Superior temporal gyrus (tissue), 1 donor: ENCODE results near the gene CAMK2A.
"Not testable (repeated sequence)": the region's sequence is repeated elsewhere in the genome, so short reads cannot be mapped to it uniquely, and the experiment has no call there.

Experiments
- DNase-seq: peaks from one replicate; pipeline ENCODE4 v3.0.0-alpha.2; 2016; ENCODE audit errors: extremely low spot score

Gene CAMK2A

DNA sequence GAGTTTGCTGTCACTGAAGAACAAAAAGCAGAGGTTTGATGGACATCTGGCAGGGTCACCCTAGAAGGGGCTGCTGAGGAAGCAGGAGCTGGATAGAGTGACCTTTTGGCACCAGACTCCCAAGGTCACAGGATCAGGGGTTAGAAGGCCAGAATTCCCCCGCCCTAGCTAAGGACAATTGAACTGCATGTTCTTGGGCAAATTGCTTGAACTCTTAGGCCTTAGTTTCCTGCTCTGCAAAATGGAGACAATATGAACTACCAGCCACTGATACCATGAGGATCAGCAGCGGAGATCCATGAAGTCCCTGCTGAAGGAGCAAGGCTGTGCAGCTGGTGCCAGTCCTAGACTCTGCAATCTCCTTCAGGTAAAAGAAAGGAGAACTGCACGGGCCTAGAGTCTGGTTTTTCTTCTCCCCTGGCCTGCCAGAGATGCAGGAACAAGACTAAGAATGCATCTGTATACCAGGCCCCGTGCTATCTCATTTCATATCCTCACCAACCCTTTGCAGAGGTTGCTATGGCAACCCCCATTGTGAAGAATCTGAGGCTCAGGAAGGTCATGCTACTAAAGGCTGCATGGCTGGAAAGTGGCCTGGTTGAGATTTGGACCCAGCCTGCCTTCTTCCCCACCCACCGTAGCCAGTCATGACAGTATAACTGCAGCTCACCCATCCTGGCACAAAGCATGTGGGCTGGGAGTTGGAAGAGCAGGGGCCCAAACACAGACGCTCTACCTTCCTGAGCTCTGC, 33.7 kb downstream of the CAMK2A start:
- no peak for DNase-seq

DNA sequence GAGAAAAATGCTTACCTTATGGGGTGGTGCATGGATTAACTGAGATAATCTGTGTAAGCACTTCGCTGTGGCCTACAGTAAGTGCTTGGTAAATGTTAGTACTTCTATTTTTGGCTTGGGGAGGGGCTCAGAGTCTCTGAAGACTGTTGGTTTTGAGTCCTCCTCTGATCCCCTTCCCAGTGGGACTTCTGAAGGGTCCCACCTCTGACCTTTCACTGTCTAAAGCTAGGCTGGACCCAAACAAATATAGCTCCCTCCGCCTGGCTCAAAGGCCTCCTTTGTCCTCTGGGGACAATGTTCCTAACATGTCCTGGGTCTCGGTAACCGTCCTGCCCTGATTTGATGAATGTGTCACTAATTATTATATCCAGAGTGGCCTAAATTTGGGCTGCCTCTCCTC, 34.8 kb downstream of the CAMK2A start:
- no peak for DNase-seq

DNA sequence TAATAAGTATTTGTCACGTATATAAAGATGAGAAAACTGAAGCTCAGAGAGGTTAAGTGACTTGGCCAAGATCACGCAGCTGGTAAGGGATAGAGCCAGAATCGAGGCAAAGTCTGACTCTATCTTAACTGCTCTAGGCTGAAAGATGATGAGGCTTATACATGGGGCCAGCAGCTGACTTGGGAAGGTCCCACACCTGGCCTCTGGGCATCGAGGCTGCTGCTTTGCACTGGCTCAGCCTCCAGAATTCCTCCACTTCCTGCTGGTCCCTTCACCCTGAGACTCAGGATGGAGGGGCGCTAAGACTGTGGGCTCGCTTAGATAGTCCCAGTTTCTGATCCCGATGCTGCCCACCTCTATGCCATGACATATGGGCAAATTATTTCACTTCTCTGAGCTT, 35.2 kb downstream of the CAMK2A start:
- no peak for DNase-seq

DNA sequence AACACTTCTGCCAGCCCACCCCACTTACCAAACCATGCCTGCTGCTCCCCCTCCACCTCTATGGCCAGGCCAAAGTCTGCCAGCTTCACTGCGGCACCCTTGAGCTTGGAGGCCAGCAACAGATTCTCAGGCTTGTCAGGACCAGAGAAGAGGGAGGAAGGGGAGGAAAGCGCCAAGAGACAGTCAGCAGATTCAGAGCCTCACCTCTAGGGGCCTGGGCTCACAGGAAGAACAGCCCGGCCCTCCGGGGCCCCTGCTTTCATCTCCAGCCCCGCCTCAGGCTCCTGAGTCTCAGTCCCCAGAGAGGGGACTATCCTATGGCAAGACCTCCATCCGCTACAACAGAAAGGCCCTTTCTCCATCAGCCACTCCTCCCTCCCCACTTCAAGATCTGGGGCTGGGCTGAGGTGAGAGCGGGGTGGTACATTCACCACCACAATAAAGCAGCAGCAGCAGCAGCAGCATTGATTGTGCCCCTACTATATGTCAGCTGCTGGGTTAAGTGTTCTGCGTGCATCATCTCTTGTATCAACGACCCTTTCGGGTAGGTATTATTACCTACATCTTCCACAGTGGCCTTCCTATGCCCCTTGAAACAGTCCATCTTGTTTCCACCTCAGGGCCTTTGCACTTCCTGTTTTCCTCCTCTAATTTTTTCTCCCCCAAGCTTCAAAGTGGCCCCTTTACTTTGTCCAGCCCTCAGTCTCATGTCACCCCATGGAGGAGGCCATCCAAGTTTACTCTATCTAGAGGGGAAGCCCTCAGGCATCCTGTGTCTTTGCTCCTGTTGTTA, 36.0 kb downstream of the CAMK2A start:
- DNase-seq = no peak

DNA sequence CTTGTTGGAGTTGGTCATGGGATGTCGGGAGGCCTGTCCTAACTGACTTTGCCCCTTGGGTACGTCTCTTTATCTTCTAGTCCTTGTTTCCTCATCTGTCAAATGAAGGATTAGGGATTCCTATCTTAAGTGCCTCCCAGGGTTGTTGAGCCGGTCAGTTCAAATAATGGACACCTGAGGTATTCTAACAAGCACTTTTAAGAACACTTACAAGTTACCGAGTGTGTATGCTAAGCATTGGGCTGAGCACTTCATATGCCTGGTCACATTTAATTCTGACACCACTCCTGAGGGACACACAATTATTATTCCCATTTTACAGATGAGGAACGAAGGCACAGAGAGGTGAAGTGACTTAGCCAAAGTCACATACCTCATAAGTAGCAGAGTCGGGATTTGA, 37.1 kb downstream of the CAMK2A start:
- no peak for DNase-seq

DNA sequence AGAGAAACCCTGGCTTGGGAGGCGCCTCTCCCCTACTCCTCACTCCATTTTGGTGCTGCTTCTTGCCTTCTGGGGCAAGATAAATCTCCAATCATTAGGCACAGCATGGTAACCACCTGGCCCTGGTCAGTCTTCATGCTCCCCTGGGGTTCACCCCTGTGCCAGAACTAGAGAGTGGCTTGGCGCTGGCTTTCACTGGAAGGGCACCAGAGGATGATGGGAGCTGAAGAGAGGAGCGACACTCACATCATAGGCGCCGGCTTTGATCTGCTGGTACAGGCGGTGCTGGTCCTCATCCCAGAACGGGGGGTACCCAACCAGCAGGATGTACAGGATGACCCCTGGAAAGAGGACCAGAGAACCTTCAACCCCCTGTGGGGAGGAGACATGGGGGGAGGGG, 38.1 kb downstream of the CAMK2A start:
- DNase-seq = no peak

DNA sequence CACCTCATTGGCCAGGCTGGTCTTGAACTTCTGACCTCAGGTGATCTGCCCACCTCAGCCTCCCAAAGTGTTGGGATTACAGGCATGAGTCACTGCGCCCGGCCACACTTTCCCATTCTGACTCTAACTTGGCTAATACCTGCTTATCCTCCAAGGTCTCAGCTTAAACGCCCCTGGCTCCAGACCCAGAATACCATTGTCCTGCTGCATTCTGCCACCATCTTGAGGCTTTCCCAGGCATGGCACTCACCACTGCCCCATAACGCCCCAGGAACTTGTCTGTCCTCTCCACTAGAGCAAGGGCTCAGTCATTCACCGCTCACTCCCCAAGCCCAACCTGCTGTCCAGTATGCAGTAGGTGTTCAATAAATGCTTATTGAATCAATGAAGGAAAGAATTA, 39.8 kb downstream of the CAMK2A start:
- DNase-seq = no peak

DNA sequence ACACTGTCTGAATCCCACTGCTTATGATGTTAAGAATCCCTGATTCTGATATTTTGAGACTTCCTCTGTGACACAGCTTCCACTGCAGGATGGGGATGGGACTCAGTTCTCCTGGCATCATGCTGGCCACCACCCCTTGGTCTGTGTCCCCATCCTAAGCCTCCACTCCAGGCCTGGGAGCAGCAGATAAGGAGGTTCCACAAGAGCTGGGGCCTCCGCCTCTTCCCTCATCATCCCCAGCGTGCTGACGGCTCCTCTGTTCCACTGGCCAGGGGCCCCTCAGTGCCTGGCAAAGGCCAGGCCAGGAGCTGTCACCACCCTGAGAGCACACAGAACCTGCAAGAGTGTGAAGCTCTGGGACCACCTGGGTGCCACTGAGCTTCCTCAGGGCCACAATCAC, 40.6 kb downstream of the CAMK2A start:
- DNase-seq = no peak

DNA sequence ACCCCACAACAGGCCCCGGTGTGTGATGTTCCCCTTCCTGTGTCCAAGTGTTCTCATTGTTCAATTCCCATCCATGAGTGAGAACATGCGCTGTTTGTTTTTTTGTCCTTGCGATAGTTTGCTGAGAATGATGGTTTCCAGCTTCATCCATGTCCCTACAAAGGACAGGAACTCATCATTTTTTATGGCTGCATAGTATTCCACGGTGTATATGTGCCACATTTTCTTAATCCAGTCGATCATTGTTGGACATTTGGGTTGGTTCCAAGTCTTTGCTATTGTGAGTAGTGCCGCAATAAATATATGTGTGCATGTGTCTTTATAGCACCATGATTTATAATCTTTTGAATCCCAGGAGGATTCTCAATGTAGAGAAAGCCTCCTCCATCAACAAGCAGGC, 41.1 kb downstream of the CAMK2A start:
- not testable (repeated sequence) for DNase-seq

DNA sequence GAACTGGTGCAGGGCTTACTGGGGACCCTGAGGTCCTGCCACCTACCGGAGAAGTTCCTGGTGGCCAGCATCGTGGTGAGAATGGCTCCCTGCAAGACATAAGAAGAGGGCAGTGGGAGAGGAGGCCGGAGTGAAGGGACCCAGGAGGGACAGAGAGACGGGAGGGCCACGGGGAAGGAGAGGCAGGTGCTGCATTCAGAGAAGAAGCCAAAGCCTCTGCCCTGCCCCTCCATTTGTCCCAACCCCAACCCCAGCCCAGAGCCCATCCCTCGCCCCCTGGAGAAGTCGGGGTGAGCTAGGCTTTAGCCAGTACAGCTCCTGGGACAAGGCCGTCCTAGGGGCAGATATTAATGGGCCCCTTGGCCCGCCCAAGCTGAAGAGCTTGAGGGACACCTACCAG, 41.8 kb downstream of the CAMK2A start:
- DNase-seq = no peak

DNA sequence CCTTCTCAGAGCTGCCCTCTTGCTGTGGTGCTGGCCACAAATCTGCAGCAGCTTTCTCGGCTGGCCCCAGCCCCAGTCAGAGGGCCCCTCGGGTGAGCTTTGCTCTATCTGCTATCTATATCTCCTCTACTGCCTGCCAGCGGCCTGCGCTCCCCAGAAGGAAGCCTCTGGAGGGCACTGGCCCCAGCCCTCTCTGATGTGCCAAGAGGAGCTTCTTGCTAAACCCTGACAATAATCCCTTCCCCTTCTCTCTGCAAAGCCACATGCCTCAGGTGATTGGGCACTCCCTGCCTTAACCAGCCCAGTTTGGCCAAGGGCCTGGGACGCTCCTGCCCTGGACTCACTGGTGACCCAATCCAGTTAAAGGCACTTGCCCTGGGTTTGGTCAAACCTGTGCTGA, 42.7 kb downstream of the CAMK2A start:
- DNase-seq = no peak

DNA sequence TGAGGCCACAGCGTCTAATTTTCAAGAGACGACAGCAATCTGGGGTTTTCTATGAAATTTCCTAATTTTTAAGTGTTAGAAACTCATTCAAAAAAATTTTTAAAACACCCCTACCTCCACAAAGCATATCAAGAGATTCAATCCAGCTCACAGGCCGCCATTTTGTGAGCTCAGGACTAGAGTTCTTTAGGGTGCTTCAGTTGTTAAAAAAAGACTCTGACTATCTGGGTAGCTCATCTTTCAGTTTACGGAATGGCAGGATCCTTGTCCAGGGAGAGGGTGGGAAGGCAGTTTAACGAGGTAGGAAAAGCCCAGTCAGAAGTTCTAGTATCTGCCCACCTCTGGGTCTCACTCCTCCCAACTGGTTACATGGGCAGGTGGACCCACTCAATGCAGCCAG, 43.1 kb downstream of the CAMK2A start:
- no peak for DNase-seq

DNA sequence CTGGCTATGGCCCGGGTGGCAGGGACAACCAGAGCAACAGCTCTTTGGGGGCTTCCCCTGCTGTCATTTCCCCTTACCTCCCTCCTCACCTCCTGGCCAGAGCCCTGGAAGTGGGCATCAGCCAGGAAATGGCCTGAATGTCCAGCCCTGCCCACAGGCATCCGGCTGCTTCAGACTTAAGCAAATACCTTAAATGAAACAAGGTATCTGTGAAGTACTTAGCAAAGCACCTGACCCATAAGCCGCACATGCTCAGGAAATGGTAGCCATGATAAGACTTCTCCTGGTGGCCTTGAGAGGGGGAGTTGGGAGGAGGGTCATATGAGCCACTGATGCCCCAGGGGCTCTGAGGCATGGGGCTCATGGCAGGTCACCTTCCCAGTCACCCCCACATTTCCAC, 43.8 kb downstream of the CAMK2A start:
- DNase-seq = no peak

DNA sequence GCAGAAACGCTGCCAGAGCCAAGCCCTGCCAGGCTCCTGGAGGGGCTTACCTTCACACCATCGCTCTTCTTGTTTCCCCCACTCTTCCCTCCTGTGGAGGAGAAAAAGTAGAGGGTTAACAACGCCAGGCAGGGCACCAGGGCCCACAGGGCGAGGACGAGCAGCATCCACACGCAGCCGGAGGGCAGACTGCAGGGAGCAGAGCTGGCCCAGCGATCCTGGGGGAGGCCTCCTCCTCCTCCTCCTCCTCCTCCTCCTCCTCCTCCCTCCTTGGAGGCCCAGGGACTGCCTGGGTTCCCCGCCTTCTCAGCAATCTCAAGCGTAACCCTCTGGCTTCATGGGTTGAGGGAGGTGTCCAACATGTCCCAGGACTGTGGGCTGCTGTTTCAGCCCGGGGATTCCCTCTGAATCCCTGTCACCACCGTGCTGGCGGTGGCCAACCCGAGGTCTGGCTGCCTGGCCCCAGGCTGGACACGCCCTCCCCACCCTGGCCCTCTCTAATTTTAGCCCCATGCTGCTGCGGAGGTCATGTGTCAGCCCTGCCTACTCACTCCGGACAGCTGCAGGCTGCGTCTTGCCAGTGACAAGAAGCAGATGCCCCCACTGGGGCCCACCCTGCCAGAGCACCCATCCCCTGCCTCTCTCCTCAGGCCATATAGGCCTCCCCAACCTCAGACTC, 44.3 kb downstream of the CAMK2A start:
- DNase-seq = no peak

DNA sequence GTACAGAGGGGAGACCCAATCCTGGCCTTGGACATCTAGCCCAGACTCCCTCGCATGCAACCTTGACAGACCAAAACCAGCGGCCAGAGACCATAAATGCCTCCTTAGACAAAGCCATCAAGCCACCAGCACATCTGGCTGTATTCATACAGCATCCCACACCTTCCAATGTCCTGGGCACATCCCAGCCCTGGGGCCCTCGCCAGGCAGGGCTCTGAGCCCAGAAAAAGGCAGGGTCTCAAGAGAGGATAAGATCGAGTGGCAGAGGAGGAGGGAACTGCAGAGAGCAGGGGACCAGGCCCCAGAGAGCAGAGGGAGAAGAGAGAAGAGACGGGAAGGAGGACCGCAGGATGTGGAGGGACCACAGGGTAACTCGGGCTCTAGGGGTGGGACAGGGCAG, 45.4 kb downstream of the CAMK2A start:
- no peak for DNase-seq

DNA sequence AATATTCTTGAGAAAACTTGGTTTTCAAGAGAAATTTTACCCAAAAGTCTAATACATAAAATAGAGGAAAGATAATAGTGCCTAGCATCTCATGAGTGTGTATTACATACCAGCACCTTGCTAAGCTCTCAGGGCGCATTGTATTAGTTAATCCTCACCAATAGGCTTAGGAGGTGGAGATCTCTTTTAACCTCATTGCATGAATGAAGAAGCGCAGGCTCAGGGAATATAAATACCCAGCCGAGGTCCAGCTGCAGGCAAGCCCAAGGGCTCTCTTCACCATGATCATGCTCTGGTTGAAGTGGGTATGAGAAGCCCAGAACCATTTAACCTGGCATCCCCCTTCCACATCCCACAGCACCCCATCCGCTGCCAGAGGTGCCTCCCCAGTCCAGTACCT, 46.0 kb downstream of the CAMK2A start:
- no peak for DNase-seq

DNA sequence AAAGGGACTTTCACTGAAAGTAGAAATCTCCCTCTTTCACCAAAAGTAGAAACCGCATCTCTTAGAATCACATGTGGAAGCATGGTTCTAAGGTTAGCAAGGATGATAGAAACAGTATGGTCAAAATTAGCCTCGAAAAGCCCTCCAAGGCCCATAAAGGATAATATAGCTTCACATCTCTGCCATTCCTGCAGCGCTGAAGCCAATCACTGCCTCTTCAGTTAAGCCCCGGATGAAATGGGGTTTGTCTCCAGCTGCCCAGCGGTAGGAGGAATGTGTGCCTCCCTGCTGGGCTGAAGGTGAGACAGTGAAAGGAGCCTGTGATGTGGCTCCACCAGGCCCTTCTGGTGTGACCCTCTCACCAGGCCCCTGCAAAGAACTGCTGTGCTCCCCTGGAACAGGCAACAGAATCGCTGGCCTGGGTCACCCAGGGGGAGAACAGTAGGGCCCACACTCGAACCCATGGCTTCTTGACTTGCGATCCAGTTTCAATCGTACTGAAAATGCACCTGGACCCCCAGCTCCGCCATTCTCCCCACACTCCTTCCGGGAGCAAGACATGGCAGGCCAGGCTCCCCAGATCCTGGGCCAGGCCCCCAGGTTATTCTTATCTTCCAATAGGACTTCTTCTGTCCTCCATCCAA, 47.2 kb downstream of the CAMK2A start:
- no peak for DNase-seq

DNA sequence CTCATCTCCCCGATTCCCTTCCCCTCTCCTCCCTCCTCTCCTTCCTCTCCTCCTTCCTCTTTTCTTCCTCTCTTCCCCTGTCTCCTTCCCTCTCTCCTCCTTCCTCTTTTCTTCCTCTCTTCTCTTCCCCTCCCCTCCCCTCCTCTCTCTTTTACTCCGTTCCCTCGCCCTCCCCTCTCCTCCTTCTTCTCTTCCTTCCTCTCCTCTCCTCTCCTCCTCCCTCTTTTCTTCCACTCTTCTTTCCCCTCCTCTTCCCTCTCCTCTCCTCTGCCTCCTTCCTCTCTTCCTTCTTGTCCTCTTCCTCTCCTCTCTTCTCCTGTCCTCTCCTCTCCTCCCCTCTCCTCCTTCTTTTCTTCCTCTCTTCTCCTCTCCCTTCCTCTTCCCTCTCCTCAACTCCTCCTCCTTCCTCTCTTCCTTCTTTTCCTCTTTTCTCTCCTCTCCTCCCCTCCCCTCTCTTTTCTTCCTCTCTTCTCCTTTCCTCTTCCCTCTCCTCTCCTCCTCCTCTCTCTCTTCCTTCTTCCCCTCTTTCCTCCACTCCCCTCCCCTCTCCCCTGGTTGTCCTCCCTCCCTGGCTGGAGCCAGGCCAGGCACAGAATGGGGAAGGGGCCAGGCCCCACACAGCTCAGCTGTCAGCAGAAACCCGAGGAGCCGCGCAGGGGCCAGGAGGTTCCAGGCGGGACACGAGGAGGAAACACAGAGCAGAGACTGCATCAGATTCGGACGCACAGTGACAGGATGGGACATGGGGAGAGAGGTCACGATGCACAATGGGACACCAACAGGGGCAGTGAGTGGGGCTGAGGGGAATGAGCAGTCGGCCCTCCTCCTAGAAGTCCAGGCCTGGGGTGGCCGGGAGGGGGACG, 48.0 kb downstream of the CAMK2A start:
- no peak for DNase-seq

DNA sequence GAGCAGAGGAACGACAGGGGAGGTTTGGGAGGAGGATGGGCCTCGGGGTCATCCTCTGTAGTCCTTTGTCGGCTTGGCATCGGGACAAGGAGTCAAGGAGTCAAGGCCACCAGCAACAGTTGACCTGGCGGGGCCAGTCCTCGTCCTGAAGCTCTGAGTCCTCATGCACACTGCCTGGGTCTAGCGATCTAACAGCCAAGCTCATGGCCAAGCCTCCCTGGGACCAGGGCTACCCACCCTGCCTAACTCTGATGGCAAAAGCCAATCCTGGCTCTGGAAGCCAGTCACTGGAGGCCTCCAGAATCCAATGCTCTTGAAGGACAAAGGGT, 49.8 kb downstream of the CAMK2A start:
- DNase-seq = no peak

DNA sequence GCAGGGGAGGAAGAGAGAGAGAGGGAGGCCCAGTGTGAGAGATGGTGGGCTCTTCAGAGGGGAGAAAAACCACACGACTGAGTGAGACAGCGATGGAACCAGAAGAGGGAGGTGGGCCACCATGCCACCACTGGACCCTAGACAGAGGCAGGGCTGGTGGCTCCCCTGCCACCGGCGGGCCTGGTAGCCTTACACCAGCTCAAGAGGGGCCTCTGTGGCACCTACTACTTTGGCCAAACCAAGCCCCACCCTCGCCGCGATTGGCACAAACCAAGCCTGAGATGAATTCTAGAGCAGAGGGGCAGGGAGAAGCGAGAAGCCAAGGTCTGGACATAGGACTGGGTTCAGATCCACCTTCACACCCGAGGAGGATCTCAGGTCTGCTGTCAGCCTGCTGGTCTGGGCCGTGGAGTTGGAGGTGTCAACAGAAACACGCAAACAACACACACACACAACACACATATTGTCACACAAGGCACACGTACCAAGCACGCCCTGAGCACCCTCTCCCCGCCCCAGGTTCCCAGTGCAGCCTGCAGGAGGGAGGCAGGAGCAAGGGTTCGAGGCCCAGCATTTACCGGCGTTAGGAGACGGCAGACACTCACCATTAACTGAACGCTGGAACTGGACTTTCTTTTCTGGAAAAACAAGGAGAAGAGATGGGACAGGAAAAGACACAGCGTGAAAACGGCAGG, 50.3 kb downstream of the CAMK2A start:
- no peak for DNase-seq

DNA sequence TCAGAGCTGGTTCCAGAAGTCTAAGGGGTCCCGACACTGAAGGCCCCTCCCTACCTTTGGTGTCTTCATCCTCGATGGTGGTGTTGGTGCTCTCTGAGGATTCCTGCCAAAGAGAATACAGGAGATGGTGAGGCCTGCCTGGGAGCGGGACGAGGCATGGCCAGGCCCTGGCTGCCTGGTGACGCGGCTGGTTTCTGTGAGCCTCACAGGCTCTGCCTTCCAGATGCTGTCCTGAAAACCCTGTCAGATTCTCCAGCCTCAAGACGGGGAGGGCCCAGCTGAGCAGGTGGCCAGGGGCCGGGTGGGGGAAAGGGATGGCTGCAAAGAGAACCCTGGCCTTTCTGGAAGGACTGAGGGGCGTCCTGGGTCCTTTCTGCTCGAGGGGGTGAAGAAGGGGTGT, 50.9 kb downstream of the CAMK2A start:
- DNase-seq = no peak
